T-helper 17 cell (primary cell): ENCODE measurements around the gene NCAN. TPM values are rescaled to one million over a fixed set of nuclear protein-coding genes. Genes with fewer than 3 reads are reported as not detected.
A peak's percentile ranks its signal among the peaks of the same experiment; 100 is the strongest.

Source experiments
- ATAC-seq: fragments of 150-1000 bp; cut with Tn5 transposase; 2 replicates; pipeline ENCODE4 v1.10.0; 2021; ENCODE audit warnings: mild to moderate bottlenecking, moderate library complexity
- DNase-seq, 3 donors: peaks; one replicate each; pipeline versions ENCODE4 v3.0.0 to v3.0.0-alpha.2; 2020 to 2021
- H3K9me3 ChIP-seq: one replicate; pipeline ENCODE4 v1.7.0; 2013; ENCODE audit warnings: low read length, mild to moderate bottlenecking; ENCODE audit not compliant: control insufficient read depth, poor library complexity, severe bottlenecking
- H3K27ac Mint-ChIP-seq: one replicate; pipeline ENCODE4 v1.8.0; 2022; ENCODE audit warnings: mild to moderate bottlenecking, moderate library complexity, mixed read lengths
- H3K27me3 Mint-ChIP-seq: one replicate; pipeline ENCODE4 v1.8.0; 2022; ENCODE audit warnings: mixed read lengths
- H3K36me3 Mint-ChIP-seq: one replicate; pipeline ENCODE4 v1.8.0; 2022; ENCODE audit warnings: low read depth, mixed read lengths
- H3K4me1 Mint-ChIP-seq: one replicate; pipeline ENCODE4 v1.8.0; 2022; ENCODE audit warnings: mild to moderate bottlenecking, mixed read lengths
- H3K4me3 Mint-ChIP-seq: one replicate; pipeline ENCODE4 v1.8.0; 2022; ENCODE audit warnings: mild to moderate bottlenecking, moderate library complexity, mixed read lengths
- total RNA-seq, 4 donors: library from RNA in 2 of 4; stranded (reverse) in 2 of 4; gene quantifications; one replicate each; pipeline ENCODE4 v1.2.3 and lab custom pipeline; 2022 to 2026

The NCAN gene
- total RNA-seq, 2 donors from 2014 or later, result not detected

GRCh38 chr19:19181488-19181998 is 30.2 kb upstream of the NCAN start:
- DNase-seq (no peak), ATAC-seq (no peak)
- H3K9me3 ChIP-seq, result no peaks in the 10 kb centered on the region
- Mint-ChIP-seq H3K27ac (no peak overlapping the region), H3K27me3 (no peaks in the 10 kb centered on the region), H3K36me3 (peaks cover 3% of the 10 kb centered on the region), H3K4me3 (no peak overlapping the region), H3K4me1 (peaks cover 14% of the 10 kb centered on the region)

- ATAC-seq, result peak; percentile 89
- Mint-ChIP-seq H3K27ac (no peak overlapping the region), H3K4me1 (peaks cover 27% of the 10 kb centered on the region), H3K27me3 (no peaks in the 10 kb centered on the region), H3K36me3 (peaks cover 3% of the 10 kb centered on the region), H3K4me3 (peak overlapping the region; percentile 19)
- peak; percentile 43 to 54 (median 49) for DNase-seq
- no peaks in the 10 kb centered on the region for H3K9me3 ChIP-seq
These were observed 25.7 kb upstream of the NCAN start for GRCh38 chr19:19185853-19186740.

GRCh38 chr19:19186742-19187141 is 25.0 kb upstream of the NCAN start:
- H3K36me3 Mint-ChIP-seq, result peaks cover 3% of the 10 kb centered on the region
- no peaks in the 10 kb centered on the region for H3K9me3 ChIP-seq
- DNase-seq, result no peak
- ATAC-seq, result no peak
- H3K27ac Mint-ChIP-seq, result no peak overlapping the region
- peaks cover 28% of the 10 kb centered on the region for H3K4me1 Mint-ChIP-seq
- H3K27me3 Mint-ChIP-seq, result no peaks in the 10 kb centered on the region
- H3K4me3 Mint-ChIP-seq, result no peak overlapping the region

GRCh38 chr19:19191768-19192077 is 20.0 kb upstream of the NCAN start:
- ATAC-seq (no peak), DNase-seq (no peak)
- Mint-ChIP-seq H3K36me3 (peaks cover 4% of the 10 kb centered on the region), H3K4me3 (peak overlapping the region; percentile 99), H3K27ac (peak overlapping the region; percentile 98), H3K27me3 (no peaks in the 10 kb centered on the region), H3K4me1 (peaks cover 28% of the 10 kb centered on the region)
- H3K9me3 ChIP-seq, result no peaks in the 10 kb centered on the region

GRCh38 chr19:19192078-19192882 is 19.5 kb upstream of the NCAN start, which contains the start of the genes BORCS8 and RFXANK:
BORCS8 (minus strand) TSS chr19:19192152; CDS start chr19:19192117, 35 bp downstream.
RFXANK (plus strand) TSS chr19:19192258; CDS start chr19:19193947, 1,689 bp downstream.
- H3K4me1 Mint-ChIP-seq, result peaks cover 25% of the 10 kb centered on the region
- H3K27ac Mint-ChIP-seq, result peak within 1 kb of the TSS; percentile 98
- peak; percentile 93 to 98 (median 95) for DNase-seq
- peak; percentile 91 for ATAC-seq
- no peaks in the 10 kb centered on the region for H3K27me3 Mint-ChIP-seq
- peak within 1 kb of the TSS; percentile 99 for H3K4me3 Mint-ChIP-seq
- H3K36me3 Mint-ChIP-seq, result peaks cover 4% of the 10 kb centered on the region
- no peaks in the 10 kb centered on the region for H3K9me3 ChIP-seq

GRCh38 chr19:19192910-19193423 is 18.8 kb upstream of the NCAN start:
- no peak for ATAC-seq
- H3K36me3 Mint-ChIP-seq, result peaks cover 4% of the 10 kb centered on the region
- H3K4me3 Mint-ChIP-seq, result peak overlapping the region; percentile 99
- DNase-seq, result no peak
- peaks cover 25% of the 10 kb centered on the region for H3K4me1 Mint-ChIP-seq
- H3K27ac Mint-ChIP-seq, result peak overlapping the region; percentile 98
- no peaks in the 10 kb centered on the region for H3K9me3 ChIP-seq
- H3K27me3 Mint-ChIP-seq, result no peaks in the 10 kb centered on the region

- Mint-ChIP-seq H3K4me1 (peaks cover 22% of the 10 kb centered on the region), H3K4me3 (peak overlapping the region; percentile 99), H3K27me3 (no peaks in the 10 kb centered on the region), H3K36me3 (peaks cover 4% of the 10 kb centered on the region), H3K27ac (peak overlapping the region; percentile 98)
- H3K9me3 ChIP-seq, result no peaks in the 10 kb centered on the region
- ATAC-seq (no peak), DNase-seq (no peak)
These were observed 17.8 kb upstream of the NCAN start for GRCh38 chr19:19193926-19194325.

GRCh38 chr19:19201697-19202630 is 9.8 kb upstream of the NCAN start:
- Mint-ChIP-seq H3K36me3 (no peaks in the 10 kb centered on the region), H3K4me3 (peak overlapping the region; percentile 93), H3K27me3 (no peaks in the 10 kb centered on the region), H3K4me1 (peaks cover 21% of the 10 kb centered on the region), H3K27ac (peak overlapping the region; percentile 91)
- no peak for DNase-seq
- ATAC-seq, result no peak
- H3K9me3 ChIP-seq, result no peaks in the 10 kb centered on the region

- H3K4me3 Mint-ChIP-seq, result peak overlapping the region; percentile 93
- peaks cover 27% of the 10 kb centered on the region for H3K4me1 Mint-ChIP-seq
- H3K9me3 ChIP-seq, result no peaks in the 10 kb centered on the region
- H3K36me3 Mint-ChIP-seq, result no peaks in the 10 kb centered on the region
- DNase-seq (no peak), ATAC-seq (no peak)
- no peaks in the 10 kb centered on the region for H3K27me3 Mint-ChIP-seq
- peak overlapping the region; percentile 91 for H3K27ac Mint-ChIP-seq
These were observed 9.1 kb upstream of the NCAN start for GRCh38 chr19:19202707-19203011.

GRCh38 chr19:19203012-19203856 is 8.5 kb upstream of the NCAN start, which contains the start of gene NR2C2AP:
NR2C2AP (minus strand) TSS chr19:19203414; CDS start chr19:19203060, 354 bp downstream.
- no peaks in the 10 kb centered on the region for H3K9me3 ChIP-seq
- DNase-seq (peak; percentile 83 to 86 (median 84)), ATAC-seq (peak; percentile 94)
- Mint-ChIP-seq H3K4me1 (peaks cover 30% of the 10 kb centered on the region), H3K4me3 (peak within 1 kb of the TSS; percentile 93), H3K27ac (peak within 1 kb of the TSS; percentile 91), H3K36me3 (no peaks in the 10 kb centered on the region), H3K27me3 (no peaks in the 10 kb centered on the region)

- no peak for ATAC-seq
- Mint-ChIP-seq H3K4me3 (peak overlapping the region; percentile 47), H3K4me1 (peaks cover 30% of the 10 kb centered on the region), H3K36me3 (no peaks in the 10 kb centered on the region), H3K27me3 (no peaks in the 10 kb centered on the region), H3K27ac (no peak overlapping the region)
- no peaks in the 10 kb centered on the region for H3K9me3 ChIP-seq
- no peak for DNase-seq
These were observed 7.6 kb upstream of the NCAN start for GRCh38 chr19:19204181-19204580.
